ENCODE measurements around the gene PCDHA7.
"Not testable (repeated sequence)": the region's sequence is repeated elsewhere in the genome, so short reads cannot be mapped to it uniquely, and the experiment has no call there.

The PCDHA7 gene, protein sequence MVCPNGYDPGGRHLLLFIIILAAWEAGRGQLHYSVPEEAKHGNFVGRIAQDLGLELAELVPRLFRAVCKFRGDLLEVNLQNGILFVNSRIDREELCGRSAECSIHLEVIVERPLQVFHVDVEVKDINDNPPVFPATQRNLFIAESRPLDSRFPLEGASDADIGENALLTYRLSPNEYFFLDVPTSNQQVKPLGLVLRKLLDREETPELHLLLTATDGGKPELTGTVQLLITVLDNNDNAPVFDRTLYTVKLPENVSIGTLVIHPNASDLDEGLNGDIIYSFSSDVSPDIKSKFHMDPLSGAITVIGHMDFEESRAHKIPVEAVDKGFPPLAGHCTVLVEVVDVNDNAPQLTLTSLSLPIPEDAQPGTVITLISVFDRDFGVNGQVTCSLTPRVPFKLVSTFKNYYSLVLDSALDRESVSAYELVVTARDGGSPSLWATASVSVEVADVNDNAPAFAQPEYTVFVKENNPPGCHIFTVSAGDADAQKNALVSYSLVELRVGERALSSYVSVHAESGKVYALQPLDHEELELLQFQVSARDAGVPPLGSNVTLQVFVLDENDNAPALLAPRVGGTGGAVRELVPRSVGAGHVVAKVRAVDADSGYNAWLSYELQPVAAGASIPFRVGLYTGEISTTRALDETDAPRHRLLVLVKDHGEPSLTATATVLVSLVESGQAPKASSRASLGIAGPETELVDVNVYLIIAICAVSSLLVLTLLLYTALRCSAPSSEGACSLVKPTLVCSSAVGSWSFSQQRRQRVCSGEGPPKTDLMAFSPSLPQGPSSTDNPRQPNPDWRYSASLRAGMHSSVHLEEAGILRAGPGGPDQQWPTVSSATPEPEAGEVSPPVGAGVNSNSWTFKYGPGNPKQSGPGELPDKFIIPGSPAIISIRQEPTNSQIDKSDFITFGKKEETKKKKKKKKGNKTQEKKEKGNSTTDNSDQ
- total RNA-seq: 0 reads per million in 2 donors

DNA sequence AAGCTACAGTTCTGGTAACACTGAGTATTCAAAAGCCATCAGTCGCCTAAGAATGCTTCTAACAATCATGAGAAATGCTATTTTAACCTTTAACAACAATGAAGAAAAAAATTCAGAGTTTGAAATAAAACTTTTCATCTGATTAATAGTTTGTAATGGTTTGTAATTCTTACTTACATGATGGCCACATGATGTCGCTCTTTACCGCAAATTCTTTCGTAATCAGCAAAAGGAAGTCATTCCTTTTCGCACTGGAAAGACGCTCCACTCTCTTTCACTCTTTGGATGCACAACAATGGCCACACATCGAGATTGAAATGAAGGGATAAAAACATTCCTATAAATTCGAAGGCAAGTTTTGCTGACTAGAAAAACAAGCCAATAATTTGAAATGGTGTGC is at the start of gene PCDHA7:
Gene PCDHA7, plus strand, starts transcription at position 277 of the 400 bp plus-strand sequence. Its CDS starts 115 bp downstream, at position 392.
- DNase-seq: no peak

DNA sequence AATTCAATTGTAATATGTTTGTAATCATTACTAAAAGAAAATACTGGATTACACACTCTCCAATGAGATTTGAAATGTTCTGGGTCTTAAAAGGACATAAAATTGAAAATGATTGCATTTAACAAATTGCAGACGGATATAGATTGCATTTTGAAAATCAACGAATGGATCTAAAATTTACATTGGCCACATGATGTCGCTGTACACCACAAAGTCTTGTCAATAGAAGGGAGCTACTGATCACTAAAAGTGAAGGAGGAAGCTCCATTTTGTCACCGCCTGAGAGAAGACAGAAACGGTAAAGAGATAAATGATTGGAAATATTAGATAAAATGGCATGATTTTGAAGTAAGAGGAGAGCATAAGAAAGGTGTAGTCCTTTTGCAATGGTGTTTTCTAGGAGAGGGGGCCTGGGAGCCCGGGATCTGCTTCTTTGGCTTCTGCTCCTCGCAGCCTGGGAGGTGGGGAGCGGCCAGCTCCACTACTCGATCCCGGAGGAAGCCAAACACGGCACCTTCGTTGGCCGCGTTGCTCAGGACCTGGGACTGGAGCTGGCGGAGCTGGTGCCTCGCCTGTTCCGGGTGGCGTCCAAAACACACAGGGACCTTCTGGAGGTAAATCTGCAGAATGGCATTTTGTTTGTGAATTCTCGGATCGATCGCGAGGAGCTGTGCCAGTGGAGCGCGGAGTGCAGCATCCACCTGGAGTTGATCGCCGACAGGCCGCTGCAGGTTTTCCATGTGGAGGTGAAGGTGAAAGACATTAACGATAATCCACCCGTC is 48.0 kb upstream of the PCDHA7 start, which contains the start of gene PCDHA1:
Gene PCDHA1, plus strand, starts transcription at position 236 of the 782 bp plus-strand sequence.
- peak in 1 of 5 experiments; percentile 8 for DNase-seq

DNA sequence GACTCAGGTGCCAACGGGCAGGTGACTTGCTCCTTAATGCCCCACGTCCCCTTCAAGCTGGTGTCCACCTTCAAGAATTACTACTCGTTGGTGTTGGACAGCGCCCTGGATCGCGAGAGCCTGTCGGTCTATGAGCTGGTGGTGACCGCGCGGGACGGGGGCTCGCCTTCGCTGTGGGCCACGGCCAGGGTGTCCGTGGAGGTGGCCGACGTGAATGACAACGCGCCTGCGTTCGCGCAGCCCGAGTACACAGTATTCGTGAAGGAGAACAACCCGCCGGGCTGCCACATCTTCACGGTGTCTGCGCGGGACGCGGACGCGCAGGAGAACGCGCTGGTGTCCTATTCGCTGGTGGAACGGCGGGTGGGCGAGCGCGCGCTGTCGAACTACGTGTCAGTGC is 46.6 kb upstream of the PCDHA7 start:
- not testable (repeated sequence) for DNase-seq

DNA sequence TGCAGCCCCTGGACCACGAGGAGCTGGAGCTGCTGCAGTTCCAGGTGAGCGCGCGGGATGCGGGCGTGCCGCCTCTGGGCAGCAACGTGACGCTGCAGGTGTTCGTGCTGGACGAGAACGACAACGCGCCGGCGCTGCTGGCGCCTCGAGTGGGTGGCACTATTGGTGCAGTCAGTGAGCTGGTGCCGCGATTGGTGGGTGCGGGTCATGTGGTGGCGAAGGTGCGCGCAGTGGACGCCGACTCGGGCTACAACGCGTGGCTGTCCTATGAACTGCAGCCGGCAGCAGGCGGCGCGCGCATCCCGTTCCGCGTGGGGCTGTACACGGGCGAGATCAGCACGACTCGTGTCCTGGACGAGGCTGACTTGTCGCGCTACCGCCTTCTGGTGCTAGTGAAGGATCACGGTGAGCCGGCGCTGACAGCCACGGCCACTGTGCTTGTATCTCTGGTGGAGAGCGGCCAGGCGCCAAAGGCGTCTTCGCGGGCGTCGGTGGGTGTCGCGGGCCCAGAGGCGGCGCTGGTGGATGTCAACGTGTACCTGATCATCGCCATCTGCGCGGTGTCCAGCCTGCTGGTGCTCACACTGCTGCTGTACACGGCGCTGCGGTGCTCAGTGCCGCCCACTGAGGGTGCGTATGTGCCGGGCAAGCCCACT is 46.1 kb upstream of the PCDHA7 start:
- not testable (repeated sequence) for DNase-seq

DNA sequence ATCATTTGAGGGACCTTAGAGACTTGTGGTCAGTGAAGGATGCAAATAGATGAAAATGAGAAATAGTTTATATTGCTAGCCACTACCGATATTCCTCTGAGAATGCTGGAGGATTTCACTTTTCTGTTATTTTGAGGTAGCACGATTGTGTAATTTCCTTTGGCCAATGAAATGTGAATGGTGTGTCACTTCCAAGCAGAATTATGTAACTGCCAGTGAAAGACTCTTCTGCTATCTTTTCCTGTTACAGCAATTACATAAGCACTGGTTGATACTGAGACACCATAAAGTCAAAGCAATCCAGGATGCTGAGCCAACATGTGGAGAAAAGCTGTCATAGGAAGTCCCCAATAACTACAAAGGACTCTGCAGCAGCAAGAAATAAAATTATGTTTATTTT is 43.0 kb upstream of the PCDHA7 start:
- DNase-seq: no peak

DNA sequence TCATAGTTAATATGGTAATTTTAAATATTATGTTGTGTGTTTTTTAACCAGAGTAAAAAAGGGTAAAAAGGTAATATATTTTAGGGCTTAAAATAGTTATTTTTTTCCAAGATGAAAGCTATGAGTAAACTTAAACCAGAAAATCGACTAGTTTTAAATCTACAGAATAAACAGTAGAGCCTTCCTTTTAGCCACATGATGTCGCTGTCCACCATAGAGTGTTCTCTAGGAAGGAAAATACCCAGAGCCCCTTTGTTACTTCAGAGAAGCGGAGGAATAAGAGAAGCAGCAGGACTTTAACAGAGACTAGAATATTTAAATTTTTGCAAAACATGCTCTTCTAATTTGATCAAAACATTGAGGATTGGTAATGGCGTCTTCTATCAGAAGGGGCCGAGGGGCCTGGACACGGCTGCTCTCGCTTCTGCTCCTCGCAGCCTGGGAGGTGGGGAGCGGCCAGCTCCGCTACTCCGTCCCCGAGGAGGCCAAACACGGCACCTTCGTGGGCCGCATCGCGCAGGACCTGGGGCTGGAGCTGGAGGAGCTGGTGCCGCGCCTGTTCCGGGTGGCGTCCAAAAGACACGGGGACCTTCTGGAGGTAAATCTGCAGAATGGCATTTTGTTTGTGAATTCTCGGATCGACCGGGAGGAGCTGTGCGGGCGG is 39.3 kb upstream of the PCDHA7 start, which contains the start of gene PCDHA2:
Gene PCDHA2, plus strand, starts transcription at position 258 of the 664 bp plus-strand sequence.
- DNase-seq: no peak

DNA sequence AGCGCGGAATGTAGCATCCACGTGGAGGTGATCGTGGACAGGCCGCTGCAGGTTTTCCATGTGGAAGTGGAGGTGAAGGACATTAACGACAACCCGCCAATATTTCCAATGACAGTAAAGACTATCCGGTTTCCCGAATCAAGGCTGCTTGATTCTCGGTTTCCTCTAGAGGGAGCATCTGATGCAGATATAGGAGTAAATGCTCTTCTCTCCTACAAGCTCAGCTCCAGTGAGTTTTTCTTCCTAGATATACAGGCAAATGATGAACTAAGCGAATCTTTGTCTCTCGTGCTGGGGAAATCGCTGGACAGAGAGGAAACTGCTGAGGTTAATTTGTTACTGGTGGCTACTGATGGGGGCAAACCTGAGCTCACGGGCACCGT is 38.8 kb upstream of the PCDHA7 start:
- no peak for DNase-seq

DNA sequence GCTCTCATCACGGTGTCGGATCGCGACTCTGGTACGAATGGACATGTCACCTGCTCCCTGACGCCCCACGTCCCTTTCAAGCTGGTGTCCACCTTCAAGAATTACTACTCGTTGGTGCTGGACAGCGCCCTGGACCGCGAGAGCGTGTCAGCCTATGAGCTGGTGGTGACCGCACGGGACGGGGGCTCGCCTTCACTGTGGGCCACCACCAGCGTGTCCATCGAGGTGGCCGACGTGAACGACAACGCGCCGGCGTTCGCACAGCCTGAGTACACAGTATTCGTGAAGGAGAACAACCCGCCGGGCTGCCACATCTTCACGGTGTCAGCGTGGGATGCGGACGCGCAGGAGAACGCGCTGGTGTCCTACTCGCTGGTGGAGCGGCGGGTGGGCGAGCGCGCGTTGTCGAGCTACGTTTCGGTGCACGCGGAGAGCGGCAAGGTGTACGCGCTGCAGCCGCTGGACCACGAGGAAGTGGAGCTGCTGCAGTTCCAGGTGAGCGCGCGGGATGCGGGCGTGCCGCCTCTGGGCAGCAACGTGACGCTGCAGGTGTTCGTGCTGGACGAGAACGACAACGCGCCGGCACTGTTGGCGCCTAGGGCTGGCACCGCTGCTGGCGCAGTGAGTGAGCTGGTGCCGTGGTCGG is 37.9 kb upstream of the PCDHA7 start:
- not testable (repeated sequence) for DNase-seq

DNA sequence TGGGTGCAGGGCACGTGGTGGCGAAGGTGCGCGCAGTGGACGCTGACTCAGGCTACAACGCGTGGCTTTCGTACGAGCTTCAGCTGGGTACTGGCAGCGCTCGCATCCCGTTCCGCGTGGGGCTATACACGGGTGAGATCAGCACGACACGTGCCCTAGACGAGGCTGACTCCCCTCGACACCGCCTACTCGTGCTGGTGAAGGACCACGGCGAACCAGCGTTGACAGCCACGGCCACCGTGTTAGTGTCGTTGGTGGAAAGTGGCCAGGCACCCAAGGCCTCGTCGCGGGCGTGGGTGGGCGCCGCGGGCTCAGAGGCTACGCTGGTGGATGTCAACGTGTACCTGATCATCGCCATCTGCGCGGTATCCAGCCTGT is 37.4 kb upstream of the PCDHA7 start:
- DNase-seq: no peak

- DNase-seq: no peak
Measured at GRCh38 chr5:140800816-140801493, 33.1 kb upstream of the PCDHA7 start, which contains the start of gene PCDHA3. Gene PCDHA3, plus strand, starts transcription at chr5:140801057.

- DNase-seq: no peak
Measured at GRCh38 chr5:140801494-140801841, 32.6 kb upstream of the PCDHA7 start.

DNA sequence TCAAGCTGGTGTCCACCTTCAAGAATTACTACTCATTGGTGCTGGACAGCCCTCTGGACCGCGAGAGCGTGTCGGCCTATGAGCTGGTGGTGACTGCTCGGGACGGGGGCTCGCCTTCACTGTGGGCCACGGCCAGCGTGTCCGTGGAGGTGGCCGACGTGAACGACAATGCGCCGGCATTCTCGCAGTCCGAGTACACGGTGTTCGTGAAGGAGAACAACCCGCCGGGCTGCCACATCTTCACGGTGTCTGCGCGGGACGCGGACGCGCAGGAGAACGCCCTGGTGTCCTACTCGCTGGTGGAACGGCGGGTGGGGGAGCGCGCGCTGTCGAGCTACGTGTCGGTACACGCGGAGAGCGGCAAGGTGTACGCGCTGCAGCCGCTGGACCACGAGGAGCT is 31.7 kb upstream of the PCDHA7 start:
- not testable (repeated sequence) for DNase-seq

GRCh38 chr5:140802781-140803271 is 31.2 kb upstream of the PCDHA7 start:
- DNase-seq: no peak

- DNase-seq: no peak
Measured at GRCh38 chr5:140806834-140807775, 27.0 kb upstream of the PCDHA7 start, which contains the start of gene PCDHA4. Gene PCDHA4, plus strand, starts transcription at chr5:140807068.

DNA sequence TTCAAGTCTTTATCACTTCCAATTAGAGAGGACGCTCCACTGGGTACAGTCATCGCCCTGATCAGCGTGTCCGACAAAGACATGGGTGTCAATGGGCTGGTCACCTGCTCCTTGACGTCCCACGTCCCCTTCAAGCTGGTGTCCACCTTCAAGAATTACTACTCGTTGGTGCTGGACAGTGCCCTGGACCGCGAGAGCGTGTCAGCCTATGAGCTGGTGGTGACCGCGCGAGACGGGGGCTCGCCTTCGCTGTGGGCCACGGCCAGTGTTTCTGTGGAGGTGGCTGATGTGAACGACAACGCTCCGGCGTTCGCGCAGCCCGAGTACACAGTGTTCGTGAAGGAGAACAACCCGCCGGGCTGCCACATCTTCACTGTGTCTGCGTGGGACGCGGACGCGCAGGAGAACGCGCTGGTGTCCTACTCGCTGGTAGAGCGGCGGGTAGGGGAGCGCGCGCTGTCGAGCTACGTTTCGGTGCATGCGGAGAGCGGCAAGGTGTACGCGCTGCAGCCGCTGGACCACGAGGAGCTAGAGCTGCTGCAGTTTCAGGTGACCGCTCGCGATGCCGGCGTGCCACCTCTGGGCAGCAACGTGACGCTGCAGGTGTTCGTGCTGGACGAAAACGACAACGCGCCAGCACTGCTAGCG is 25.7 kb upstream of the PCDHA7 start:
- DNase-seq: not testable (repeated sequence)

DNA sequence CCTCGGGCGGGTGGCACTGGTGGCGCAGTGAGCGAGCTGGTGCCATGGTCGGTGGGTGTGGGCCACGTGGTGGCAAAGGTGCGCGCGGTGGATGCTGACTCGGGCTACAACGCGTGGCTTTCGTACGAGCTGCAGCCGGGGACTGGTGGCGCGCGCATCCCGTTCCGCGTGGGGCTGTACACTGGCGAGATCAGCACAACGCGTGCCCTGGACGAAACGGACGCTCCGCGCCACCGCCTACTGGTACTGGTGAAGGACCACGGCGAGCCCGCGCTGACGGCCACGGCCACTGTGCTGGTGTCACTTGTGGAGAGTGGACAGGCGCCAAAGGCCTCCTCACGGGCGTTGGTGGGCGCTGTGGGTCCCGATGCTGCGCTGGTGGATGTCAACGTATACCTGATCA is 25.2 kb upstream of the PCDHA7 start:
- DNase-seq: no peak

GRCh38 chr5:140821375-140822280 is 12.4 kb upstream of the PCDHA7 start, which contains the start of gene PCDHA5:
Gene PCDHA5, plus strand, starts transcription at chr5:140821613.
- DNase-seq: peak in 1 of 5 experiments; percentile 8
